ENCODE data around the gene STRN. TPM values are rescaled to one million over a fixed set of nuclear protein-coding genes. Genes with fewer than 3 reads are reported as not detected.
"Not testable (repeated sequence)": the region's sequence is repeated elsewhere in the genome, so short reads cannot be mapped to it uniquely, and the experiment has no call there.

STRN gene
- total RNA-seq, 4 donors from 2014 or later = 14.9 to 18.5 (median 16.1) TPM

DNA sequence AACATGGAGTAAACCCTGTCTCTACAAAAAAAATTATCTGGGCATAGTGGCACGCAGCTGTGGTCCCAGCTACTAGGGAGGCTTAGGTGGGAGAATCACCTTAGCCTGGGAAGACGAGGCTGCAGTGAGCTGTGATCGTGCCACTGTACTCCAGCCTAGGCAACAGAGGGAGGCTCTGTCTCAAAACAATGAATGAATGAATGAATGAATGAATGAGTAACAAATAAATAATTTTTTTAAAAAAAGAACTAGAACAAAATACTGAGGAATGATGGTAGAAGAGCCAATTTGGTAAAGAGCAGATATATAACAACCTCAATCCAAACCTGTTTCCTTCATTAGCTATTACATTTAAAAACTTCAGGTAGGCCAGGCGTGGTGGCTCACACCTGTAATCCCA lies 60.1 kb downstream of the STRN start:
- TF ChIP-seq, protein P1, sequence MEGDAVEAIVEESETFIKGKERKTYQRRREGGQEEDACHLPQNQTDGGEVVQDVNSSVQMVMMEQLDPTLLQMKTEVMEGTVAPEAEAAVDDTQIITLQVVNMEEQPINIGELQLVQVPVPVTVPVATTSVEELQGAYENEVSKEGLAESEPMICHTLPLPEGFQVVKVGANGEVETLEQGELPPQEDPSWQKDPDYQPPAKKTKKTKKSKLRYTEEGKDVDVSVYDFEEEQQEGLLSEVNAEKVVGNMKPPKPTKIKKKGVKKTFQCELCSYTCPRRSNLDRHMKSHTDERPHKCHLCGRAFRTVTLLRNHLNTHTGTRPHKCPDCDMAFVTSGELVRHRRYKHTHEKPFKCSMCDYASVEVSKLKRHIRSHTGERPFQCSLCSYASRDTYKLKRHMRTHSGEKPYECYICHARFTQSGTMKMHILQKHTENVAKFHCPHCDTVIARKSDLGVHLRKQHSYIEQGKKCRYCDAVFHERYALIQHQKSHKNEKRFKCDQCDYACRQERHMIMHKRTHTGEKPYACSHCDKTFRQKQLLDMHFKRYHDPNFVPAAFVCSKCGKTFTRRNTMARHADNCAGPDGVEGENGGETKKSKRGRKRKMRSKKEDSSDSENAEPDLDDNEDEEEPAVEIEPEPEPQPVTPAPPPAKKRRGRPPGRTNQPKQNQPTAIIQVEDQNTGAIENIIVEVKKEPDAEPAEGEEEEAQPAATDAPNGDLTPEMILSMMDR (IDR thresholded peaks at IDR 0.05) = no peak
- no peak for TF ChIP-seq POLR2A (IDR thresholded peaks at IDR 0.05)
- Histone ChIP-seq H3K9me3 (no peaks in the 10 kb centered on the region), H3K27ac (no peak overlapping the region), H3K27me3 (no peaks in the 10 kb centered on the region), H3K4me3 (replicated peaks in 1 of 3) (no peak overlapping the region), H3K36me3 (peaks cover 0 to 6% of the 10 kb centered on the region in 2 donors), H3K4me1 (no peaks in the 10 kb centered on the region)
- intact Hi-C loops (cut with DNase I) = no loop called here
- DNase-seq = no peak
- 97% methylated on average over 4 of the region's 4 CpGs for whole genome bisulfite sequencing, 2 donors

DNA sequence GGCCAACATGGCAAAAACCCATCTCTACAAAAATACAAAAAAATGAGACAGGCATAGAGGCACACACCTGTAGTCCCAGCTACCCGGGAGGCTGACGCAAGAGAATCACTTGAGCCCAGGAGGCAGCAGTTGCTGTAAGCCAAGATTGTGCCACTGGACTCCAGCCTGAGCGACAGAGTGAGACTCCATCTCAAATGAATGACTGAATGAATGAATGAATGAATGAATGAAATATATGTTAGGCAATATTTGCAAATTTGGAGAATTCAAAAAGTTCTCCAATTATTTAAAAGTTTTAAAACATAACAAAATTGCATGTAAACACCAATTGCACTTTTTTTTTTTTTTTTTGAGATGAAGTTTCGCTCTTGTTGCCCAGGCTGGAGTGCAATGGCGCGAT lies 61.7 kb downstream of the STRN start:
- intact Hi-C loops (cut with DNase I) = no loop called here
- Histone ChIP-seq H3K4me3 (replicated peaks in 1 of 3) (no peak overlapping the region), H3K27me3 (no peaks in the 10 kb centered on the region), H3K27ac (no peak overlapping the region), H3K36me3 (peaks cover 2 to 6% of the 10 kb centered on the region in 2 donors), H3K9me3 (no peaks in the 10 kb centered on the region), H3K4me1 (no peaks in the 10 kb centered on the region)
- no peak for TF ChIP-seq POLR2A (IDR thresholded peaks at IDR 0.05)
- TF ChIP-seq, protein P1 (IDR thresholded peaks at IDR 0.05) = no peak
- DNase-seq = no peak
- 93 to 99% methylated on average over 6 of the region's 6 CpGs for WGBS, 2 donors

DNA sequence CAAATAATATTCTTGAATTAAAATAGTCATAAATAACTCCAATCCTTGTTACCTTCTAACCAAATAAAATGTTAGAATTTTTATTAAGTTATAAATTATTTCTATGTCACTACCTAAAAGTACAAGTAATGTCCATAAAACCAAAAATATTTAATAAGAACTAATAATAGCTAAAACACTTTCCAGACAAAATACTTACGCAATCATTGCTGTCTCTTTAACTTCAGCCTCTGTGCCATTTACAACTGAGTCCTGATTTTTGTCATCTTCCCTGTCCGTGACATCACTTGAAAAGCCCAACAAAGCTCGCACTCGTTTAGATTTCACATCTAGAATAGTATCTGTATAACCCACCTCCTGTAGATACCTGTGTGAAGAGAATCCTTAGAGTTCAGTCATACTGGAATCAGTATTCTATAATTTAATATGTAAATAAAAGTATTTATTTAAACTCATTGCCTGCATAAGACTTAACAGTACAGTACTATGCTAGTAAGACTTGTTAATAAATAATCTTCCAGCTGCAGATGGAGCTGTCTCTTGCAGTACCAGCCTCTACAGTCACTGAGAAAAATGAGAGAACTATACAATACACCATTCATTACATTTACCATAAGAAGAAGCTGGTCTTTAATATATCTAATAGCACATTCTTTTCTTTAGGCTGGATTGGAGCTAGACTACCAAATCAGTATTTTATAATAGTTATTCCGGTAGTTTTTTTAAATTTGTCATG lies 63.8 kb downstream of the STRN start:
- TF ChIP-seq POLR2A (IDR thresholded peaks at IDR 0.05) = no peak
- TF ChIP-seq, protein P1 (IDR thresholded peaks at IDR 0.05) = no peak
- Histone ChIP-seq H3K9me3 (no peaks in the 10 kb centered on the region), H3K4me3 (replicated peaks in 1 of 3) (no peak overlapping the region), H3K27ac (no peak overlapping the region), H3K4me1 (no peaks in the 10 kb centered on the region), H3K36me3 (peaks cover 2 to 6% of the 10 kb centered on the region in 2 donors), H3K27me3 (no peaks in the 10 kb centered on the region)
- intact Hi-C loops (cut with DNase I) = no loop called here
- no peak for DNase-seq
- WGBS, 2 donors = 94 to 95% methylated on average over 5 of the region's 5 CpGs

DNA sequence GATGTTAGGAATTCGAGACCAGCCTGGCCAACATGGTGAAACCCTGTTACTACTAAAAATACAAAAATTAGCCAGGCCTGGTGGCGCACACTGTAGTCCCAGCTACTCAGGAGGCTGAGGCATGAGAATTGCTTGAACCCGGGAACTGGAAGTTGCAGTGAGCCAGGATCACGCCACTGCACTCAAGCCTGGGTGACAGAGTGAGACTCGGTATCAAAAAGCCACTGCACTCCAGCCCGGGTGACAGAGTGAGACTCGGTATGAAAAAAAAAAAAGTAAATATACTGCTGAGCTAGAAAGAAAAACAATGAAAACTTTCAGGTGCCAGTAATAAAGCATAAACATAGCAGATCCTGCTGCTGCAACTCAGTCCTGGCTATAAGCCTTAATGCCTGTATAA lies 73.5 kb downstream of the STRN start:
- intact Hi-C loops (cut with DNase I) = no loop called here
- Histone ChIP-seq H3K27ac (no peak overlapping the region), H3K27me3 (no peaks in the 10 kb centered on the region), H3K4me3 (replicated peaks in 1 of 3) (no peak overlapping the region), H3K9me3 (no peaks in the 10 kb centered on the region), H3K4me1 (no peaks in the 10 kb centered on the region), H3K36me3 (peaks cover 0 to 12% of the 10 kb centered on the region in 2 donors)
- DNase-seq = no peak
- TF ChIP-seq, protein P1 (IDR thresholded peaks at IDR 0.05) = no peak
- no peak for TF ChIP-seq POLR2A (IDR thresholded peaks at IDR 0.05)
- WGBS, 2 donors = 86 to 88% methylated on average over 7 of the region's 7 CpGs

DNA sequence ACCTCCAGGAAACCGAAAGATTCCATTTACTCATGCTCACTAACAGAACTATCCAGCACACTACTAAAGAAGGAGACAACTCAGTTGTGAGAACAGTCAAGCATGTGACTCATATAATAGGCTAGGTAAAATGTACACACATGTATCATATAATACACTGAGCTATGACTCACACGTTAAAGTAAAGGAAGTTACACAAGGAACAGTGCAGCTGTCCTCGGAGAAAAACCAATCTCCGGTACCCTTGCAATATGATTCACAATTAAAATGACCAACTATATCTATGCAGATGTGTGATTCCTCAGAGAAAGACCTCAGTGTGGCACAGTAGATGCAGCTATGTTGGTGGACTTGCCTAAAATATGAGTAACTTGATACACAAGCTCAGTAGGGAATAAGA lies 76.5 kb downstream of the STRN start:
- Histone ChIP-seq H3K36me3 (peaks cover 0 to 12% of the 10 kb centered on the region in 2 donors), H3K4me3 (replicated peaks in 1 of 3) (no peak overlapping the region), H3K9me3 (no peaks in the 10 kb centered on the region), H3K27ac (no peak overlapping the region), H3K27me3 (no peaks in the 10 kb centered on the region), H3K4me1 (no peaks in the 10 kb centered on the region)
- DNase-seq = no peak
- intact Hi-C loops (cut with DNase I) = no loop called here
- 89 to 92% methylated on average over 4 of the region's 4 CpGs for WGBS, 2 donors
- TF ChIP-seq, protein P1 (IDR thresholded peaks at IDR 0.05) = no peak
- no peak for TF ChIP-seq POLR2A (IDR thresholded peaks at IDR 0.05)

DNA sequence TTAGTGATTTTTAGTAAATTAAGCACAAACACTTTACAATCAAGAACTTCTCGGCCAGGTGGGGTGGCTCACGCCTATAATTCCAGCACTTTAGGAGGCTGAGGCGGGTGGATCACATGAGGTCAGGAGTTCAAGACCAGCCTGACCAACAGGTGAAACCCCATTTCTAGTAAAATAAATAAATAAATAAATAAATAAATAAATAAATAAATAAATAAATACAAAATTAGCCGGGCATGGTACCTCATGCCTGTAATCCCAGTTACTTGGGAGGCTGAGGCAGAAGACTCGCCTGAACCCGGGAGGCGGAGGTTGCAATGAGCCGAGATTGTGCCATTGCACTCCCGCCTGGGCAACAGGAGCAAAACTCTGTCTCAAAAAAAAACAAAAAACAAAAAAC lies 79.2 kb downstream of the STRN start:
- peaks cover 11 to 16% of the 10 kb centered on the region in 2 donors for H3K36me3 ChIP-seq
- 96% methylated on average over 9 of the region's 9 CpGs for WGBS, 2 donors

More for the DNA sequence above, 79.2 kb downstream of the STRN start:
- intact Hi-C loops (cut with DNase I); H3K4me1 ChIP-seq; H3K4me3 ChIP-seq (replicated peaks in 1 of 3); H3K9me3 ChIP-seq; H3K27ac ChIP-seq; H3K27me3 ChIP-seq; DNase-seq: not testable (repeated sequence)

All from thyroid gland (tissue), 4 donors.